GM21390 (cell line): Measurements from ENCODE around the gene PBXIP1.
"Not testable (repeated sequence)": the region's sequence is repeated elsewhere in the genome, so short reads cannot be mapped to it uniquely, and the experiment has no call there.

ENCODE experiments used
- ATAC-seq: cut with Tn5 transposase; IDR thresholded peaks from one replicate; pipeline ENCODE4 v1.9.1; 2021; ENCODE audit not compliant: unreplicated experiment

The PBXIP1 gene

DNA sequence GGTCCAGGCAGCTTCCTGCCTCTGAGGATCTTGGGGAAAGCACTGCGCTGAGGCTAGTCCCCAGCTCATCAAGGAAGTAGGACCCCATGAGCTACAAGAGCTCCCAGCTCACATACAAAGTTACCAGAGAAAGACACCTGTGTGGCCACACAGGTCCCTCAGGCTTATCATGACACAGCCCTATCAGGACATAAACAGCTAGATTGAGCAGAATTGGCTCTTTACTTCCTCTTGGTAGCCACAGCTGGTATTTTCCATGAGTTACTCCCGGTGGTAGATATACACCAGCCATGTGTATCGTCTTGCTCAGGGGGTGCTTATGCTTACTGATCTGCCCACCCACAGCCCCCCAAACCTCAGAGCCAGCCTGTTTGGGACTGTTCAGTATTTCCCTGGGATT, 38.7 kb upstream of the PBXIP1 start:
- no peak for ATAC-seq

DNA sequence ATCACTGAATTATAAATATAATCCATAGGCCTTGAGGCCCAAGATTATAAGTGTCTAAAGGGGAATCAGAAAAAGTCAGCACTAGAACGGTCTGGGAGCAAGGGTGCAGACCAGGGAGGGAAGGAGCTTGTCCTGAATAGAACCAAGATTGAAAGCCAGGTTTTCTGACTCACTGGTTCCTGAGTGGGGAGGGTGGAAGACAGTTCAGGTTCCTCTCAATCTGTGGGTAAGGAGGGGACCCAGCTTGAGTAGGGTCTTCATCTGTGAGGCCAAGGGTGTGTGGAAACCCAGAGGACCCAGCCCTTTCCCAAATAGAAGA, 38.3 kb upstream of the PBXIP1 start:
- no peak for ATAC-seq

DNA sequence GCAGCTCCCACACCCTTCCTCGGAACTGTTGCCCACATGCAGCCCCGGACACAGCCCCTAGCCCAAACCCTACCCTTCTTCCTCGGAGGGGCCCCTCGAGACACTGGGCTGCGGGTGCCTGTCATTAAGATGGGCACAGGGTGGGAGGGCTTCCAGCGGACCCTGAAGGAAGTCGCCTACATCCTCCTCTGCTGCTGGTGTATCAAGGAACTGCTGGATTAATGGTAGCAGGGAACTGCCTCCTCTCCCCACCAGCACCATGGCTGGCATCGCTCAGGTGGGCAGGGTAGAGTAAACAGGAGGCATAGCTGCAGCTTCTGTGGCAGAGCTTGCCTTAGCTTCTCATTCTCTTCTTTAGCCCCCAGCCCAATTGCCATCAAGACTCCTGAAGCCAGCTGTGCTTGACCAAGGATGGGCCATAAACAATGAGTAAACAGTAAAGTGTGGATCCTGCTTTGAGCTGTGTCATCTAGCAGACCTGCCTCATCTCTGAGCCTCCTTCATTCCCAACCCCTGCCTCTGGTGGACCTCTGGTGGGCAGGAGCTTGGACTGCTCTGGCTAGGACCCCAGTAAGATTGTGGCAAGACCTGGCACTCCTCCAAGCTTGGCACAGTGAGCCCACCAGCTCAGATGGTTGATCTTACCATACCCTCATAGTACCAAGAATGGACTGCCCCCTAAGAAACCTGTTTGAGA, 37.8 kb upstream of the PBXIP1 start, which contains the start of gene LENEP:
LENEP (plus strand) TSS at position 15 of the 697 bp plus-strand sequence; CDS start at position 37, 22 bp downstream.
- ATAC-seq: no peak

DNA sequence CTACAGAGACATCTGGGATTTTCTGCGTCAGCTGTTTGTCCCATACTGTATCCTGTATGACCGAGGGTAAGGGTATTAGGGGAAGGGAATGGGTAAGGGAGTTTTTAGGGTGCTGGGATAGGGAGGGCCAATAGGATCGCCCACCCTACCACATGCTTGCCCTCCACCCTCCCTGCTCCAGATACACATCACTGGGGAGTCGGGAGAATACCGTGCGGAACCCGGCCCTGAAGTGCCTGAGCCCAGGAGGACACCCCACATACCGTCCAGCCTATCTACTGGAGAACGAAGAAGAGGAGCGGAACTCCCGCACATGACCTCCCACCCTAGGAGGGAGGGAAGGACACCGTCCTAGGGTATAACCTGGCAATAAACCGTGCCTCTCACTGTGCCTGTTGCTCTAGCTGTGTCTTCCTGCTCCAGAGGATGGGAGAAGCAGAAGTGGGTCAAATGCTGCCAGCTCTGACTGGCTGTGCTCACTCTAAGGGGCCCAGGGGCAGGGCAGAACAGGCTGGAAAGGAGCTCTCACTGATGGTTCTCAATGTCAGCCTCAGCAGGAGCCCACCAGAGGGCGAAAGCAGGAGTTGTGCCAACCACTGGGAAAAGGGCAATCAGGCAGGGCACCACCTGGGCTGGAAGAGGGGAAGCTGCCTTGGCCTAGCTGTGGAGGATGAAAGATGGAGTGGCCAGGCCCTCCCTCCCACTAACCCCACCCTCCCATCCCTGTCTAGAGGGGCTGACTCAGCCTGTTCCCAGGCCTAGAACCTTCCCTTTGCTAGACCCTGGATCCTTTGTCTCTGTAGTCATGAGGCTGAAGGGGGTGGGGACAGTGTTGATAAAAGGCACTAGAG, 37.0 kb upstream of the PBXIP1 start:
- ATAC-seq: no peak

DNA sequence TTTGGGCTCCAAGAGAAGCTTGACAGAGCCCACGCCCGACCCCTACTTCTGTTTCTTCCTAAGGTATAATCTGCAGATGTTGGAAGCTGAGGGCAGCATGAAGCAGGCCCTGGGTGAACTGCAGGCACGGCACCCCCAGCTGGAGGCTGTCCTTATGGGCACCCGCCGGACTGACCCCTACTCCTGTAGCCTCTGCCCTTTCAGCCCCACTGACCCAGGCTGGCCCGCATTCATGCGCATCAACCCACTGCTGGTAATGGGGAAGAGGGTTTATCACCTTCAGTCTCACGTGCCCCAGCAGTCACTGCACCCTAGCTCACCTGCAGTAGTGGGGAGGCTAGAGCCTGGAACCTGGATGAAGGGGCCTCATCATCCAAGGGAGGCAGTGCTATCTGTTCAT, 34.4 kb upstream of the PBXIP1 start:
- ATAC-seq: no peak

DNA sequence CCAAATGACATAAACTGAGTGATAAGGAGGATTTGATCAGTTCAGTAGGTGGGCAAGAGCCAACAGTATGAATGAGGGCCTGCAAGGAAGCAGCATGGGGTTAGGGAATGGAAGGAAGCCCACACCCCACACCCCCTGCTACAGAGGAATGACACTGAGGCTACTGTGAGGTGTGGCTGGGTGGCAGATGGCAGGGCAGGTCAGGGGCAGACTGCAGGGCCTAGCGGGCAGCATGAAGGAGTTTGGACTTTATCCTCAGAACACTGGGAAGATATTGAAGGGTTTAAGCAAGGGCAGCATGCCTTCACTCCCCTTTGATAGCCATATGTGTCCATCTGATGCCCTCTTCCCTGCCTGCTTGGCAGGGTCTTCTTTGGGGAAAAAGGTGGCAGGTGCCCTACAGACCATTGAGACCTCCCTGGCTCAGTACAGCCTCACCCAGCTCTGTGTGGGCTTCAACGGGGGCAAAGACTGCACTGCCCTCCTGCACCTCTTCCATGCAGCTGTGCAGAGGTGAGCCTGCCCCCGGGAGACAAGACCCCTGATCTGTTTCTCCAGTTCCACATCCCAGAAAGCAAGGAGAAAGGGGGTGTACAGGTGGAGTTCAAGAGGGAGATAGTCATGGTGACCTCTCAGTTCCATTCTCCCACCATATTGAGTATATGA, 33.4 kb upstream of the PBXIP1 start:
- no peak for ATAC-seq

DNA sequence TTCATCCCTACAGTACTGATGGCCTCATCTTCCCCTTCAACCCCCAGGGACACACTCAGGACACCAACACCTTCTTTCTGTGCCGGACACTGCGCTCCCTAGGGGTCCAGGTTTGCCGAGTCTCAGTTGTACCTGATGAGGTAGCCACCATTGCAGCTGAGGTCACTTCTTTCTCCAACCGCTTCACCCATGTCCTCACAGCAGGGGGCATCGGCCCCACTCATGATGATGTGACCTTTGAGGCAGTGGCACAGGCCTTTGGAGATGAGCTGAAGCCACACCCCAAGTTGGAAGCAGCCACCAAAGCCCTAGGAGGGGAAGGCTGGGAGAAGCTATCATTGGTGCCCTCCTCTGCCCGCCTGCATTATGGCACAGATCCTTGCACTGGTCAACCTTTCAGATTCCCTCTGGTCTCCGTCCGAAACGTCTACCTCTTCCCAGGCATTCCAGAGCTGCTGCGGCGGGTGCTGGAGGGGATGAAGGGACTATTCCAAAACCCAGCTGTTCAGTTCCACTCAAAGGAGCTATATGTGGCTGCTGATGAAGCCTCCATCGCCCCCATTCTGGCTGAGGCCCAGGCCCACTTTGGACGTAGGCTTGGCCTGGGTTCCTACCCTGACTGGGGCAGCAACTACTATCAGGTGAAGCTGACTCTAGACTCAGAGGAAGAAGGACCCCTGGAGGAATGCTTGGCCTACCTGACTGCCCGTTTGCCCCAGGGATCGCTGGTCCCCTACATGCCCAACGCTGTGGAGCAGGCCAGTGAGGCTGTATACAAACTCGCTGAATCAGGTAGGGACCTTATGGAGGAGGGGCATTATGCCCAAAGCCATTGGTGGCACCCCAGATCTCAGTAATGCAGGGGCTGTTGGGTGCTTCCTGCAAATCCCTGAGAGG, 32.4 kb upstream of the PBXIP1 start:
- no peak for ATAC-seq

DNA sequence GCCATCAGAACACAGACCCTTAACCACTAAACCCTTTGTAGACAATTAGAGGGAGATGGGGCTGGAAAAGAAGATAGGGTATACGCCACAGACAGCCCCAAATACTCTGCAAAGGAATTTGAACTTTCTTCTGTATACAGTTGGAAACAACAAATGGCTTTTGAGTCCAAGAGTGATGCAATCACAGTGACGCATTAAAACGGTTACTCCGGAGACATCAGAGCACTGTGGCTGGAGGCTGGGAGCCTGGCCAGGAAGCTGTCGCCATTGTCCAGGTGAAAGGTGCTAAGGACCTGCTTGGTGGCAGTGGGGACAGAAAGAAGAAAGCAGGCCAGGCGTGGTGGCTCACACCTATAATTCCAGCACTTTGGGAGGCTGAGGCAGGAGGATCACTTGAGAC, 31.4 kb upstream of the PBXIP1 start:
- ATAC-seq: no peak

DNA sequence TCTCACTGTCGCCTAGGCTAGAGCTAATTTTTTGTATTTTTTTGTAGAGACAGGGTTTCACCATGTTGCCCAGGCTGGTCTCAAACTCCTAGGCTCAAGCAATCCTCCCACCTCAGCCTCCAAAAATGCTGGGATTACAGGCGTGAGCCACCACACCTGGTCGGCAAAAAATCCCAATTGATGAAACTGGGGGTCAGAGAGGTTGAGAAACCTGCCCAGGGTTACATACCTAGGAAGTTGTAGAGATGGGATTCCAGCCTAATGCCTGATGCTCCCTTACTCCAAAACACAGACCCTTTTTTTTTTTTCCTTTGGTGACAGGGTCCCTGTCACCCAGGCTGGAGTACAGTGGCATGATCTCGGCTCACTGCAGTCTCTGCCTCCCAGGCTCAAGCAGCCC, 30.8 kb upstream of the PBXIP1 start:
- not testable (repeated sequence) for ATAC-seq

DNA sequence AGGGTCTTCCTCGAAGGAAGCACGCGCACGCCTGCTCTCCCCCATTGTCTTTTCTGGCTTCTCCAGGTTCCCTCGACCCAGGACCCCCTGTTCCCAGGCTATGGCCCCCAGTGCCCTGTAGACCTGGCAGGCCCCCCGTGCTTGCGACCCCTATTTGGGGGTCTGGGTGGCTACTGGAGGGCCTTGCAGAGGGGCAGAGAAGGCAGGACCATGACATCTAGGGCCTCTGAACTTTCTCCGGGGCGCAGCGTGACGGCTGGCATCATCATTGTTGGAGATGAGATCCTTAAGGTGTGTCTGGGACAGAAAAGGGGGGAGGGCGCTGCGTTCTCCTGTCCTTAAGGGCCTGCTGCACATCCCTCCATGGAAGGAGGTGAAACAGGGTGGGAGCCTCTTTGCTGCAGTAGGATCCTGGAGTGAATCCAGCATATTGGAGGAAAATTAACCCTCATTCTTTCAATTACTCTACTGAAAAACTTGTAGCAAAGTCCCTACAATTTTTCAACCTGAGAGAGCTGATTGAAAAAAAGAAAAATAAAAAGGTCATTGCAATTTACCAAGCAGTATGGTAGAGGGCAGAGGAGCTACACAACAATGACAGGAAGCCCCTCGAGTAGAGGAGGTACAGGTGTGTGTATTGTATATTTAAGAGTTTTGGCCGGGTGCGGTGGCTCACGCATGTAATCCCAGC, 28.0 kb upstream of the PBXIP1 start:
- ATAC-seq: no peak

DNA sequence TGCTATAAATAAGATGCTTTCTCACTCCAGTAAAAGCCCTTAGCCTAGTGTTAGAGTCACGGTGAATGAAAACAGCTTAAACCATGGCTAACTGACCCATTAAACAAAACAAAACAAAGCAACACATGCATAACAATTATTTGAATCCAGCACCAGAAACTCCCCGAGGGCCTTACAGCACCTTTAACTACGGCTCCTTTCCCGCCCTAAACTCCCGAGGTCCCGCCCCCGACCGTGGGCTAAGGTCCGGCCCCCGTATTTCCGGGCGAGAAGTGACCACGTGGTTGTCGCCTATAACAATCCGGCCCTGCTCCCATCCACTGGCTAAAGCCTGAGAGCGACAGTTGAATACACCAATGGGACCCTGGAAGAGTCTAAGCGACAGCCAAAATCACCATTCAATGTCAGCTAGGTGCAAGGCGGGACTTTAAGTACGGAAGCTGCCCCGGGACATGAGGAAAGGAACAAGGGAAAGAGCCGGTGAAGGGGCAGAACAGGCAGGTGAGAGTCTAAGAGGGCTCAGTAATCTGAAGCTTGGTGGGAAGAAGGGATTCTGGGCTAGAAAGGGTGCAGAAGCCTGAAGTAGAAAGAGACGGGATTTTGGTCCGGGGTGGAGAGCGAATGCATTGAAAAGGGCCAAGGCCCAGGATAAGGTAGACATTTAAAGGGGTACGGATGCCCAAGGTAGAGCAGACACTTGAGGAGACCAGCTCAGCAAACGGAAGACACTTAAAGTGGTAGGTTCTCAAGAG, 27.2 kb upstream of the PBXIP1 start, which contains the start of gene FLAD1:
FLAD1 (plus strand) TSS at position 448 of the 752 bp plus-strand sequence. CDS start 351 bp downstream, outside the sequence.
- peak; percentile 95 for ATAC-seq

DNA sequence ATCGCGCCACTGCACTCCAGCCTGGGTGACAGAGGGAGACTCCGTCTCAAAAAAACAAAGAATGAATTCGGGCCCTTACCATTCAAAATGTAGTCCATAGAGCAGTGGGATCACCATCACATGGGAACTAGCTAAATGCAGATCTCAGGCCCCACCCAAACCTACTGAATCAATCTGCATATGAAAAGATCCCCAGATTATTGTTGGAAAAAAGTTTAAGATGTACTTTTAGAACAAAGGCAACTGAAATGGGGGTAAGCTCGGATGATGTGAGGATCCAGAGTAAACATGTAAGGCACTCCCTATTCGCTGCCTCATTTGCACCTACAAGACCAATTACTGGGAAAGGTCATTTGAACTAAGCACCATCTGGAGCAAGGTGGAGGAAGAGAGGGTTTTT, 26.4 kb upstream of the PBXIP1 start:
- ATAC-seq: no peak

DNA sequence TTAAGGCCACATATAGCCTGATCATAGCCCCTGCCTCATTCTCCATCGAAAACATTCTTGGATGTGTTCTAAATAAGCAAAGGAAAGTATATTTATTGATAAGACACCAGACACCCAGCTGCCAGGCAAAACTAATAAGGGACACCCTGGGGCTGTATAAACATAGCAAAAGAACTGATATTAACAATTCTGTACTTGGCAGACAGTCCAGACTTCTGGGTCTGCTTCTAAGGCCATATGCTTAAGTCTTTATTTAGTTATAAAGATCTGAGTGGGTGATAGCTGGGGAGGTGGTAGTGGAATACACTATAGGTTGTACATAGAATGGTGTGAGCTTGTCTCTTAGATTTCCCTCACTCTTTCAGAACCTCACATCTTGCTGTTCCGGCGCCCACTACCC, 22.5 kb upstream of the PBXIP1 start:
- ATAC-seq: no peak

DNA sequence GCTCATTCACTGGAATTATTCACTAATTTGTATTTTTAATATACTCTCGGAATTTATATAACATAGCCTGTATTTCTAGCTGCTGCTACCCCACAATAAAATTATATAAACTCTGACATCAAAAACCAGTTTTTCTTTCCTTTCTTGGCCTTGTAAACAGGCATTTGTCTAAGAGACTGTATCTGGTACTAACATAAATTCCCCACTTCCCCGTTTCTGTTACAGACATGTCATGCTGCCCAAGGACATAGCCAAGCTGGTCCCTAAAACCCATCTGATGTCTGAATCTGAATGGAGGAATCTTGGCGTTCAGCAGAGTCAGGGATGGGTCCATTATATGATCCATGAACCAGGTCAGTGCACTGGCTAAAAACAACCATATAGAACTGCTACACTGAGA, 21.9 kb upstream of the PBXIP1 start:
- ATAC-seq: not testable (repeated sequence)

DNA sequence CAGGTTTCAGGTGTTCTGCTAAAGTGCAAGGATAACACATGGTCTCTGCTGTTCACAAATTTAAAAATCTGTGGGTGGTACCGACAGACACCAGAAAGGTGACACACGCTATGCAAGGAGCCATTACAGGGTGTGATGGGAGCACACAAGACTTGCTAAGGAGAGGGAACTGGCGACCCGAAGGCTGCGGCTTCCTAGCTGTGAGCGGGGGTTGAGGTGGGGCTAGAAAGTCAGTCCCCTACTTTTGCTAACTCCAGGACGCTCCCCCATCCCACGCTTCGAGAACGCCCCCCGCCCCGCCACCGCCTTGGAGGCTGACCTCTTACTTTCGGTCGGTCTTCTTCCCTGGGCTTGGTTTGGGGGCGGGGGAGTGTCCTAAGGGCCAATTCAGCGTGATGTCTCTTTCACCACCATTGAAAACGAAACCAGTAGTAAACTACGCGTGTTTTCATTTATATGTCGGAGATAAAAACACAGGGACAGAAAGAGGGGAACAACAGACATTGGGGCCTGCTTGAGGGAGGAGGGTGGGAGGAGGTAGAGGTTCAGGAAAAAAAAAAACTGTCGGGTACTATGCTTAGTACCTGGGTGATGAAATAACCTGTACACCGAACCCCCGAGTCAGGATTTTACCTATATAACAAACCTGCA, 19.6 kb upstream of the PBXIP1 start:
- no peak for ATAC-seq

DNA sequence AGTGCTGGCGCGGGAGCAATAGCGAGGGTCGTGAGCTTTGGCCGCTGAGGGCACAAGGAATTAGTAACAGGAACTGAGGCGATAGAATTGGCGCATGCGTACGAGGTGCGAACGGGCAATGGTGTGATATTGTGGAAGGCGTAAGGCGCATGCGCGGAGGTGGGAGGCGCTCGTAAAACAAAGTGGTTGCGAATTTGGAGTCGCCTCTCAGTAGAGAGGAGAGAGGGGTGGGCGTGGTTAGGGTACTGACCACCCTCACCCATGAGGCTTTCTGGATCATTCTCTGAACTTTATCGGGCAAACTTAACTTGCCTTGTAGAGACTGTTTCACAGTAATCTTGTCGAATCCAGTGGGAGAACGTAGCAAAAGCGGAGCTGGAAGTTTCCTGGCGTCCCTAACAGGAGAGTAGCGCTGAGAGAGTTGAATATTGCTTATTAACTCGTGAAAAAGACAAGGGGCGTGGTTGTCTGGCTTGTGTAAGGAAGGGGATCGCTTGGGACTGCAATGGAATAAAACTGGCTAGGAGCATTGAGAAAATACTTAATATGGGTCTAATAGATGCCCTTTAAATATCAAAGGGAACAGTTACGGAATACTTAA, 19.0 kb upstream of the PBXIP1 start:
- peak; percentile 38 for ATAC-seq

DNA sequence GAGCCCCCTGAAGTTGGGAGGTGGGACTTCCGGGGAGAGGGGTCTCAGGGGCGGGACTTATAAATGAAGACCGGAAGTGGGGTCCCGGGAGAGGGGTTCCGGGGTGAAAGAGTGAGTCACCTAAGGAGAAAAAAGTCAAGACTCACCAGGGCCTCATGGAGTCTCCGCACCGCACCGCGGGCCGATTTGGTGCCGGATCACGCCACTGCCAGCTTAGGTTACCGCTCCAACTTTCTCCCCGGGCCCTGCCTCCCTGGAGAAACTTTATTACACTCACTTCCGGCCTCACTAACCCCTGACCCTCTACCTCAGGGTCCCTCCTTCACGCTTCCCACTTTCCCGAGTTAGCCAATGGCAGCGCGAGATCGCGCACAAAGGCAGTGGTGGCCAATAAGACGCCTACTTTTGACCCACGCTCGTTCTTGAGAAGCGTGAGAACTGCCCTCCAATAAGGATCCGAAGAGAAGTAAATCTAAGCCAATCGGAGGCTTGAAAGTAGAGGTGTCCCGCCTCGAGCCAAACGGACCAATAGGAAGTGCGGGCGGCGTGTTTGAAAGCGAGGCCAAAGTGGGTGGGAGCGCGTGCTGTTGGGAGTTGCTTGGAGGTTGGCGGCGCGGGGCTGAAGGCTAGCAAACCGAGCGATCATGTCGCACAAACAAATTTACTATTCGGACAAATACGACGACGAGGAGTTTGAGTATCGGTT, 18.4 kb upstream of the PBXIP1 start, which contains the start of gene CKS1B:
CKS1B (plus strand) TSS at position 580 of the 706 bp plus-strand sequence; CDS start at position 645, 65 bp downstream.
- peak; percentile 78 for ATAC-seq
